Stomach (tissue), 19 donors: ENCODE data around the gene NEUROG2. TPM values are rescaled to one million over a fixed set of nuclear protein-coding genes. Genes with fewer than 3 reads are reported as not detected.
A peak's percentile ranks its signal among the peaks of the same experiment; 100 is the strongest.

Experiments
- DNase-seq, 2 donors: peaks; one replicate each; pipeline versions ENCODE4 v3.0.0 to v3.0.0-alpha.2; 2013 to 2019
- H3K27ac ChIP-seq, 5 donors: fragments of 200-600 bp in 4 of 5; sonication (generic) in 4 of 5; one replicate each; pipeline ENCODE4 v1.5.1; 2013 to 2019; ENCODE audit warnings: mild to moderate bottlenecking in 1 of 5, moderate library complexity in 1 of 5
- H3K27me3 ChIP-seq, 3 donors: fragments of 200-600 bp; sonication (generic); one replicate each; pipeline ENCODE4 v1.5.1; 2017 to 2019; ENCODE audit warnings: mixed run types in 1 of 3
- H3K36me3 ChIP-seq, 4 donors: fragments of 200-600 bp; sonication (generic); 1 replicate in 3 of 4; 2 replicates in 1 of 4; pipeline ENCODE4 v1.5.1; 2016 to 2019
- H3K4me1 ChIP-seq, 4 donors: fragments of 200-600 bp; sonication (generic); one replicate each; pipeline ENCODE4 v1.5.1; 2016 to 2019
- H3K4me3 ChIP-seq, 4 donors: fragments of 200-600 bp; sonication (generic) in 3 of 4; one replicate each; pipeline ENCODE4 v1.5.1; 2016 to 2019; ENCODE audit warnings: mild to moderate bottlenecking in 1 of 4
- H3K9me3 ChIP-seq, 4 donors: fragments of 200-600 bp; sonication (generic); one replicate each; pipeline ENCODE4 v1.5.1; 2016 to 2019
- EP300 ChIP-seq: sonication (generic); formaldehyde crosslinking; IDR thresholded peaks from one replicate; pipeline ENCODE4 v1.6.1; 2017; ENCODE audit warnings: antibody characterized with exemption
- POLR2A ChIP-seq, 4 donors: fragments of 450-650 bp; IDR thresholded peaks; one replicate each; pipeline ENCODE4 v1.6.1; 2016; ENCODE audit warnings: antibody characterized with exemption in 4 of 4, control low read depth in 2 of 4, mild to moderate bottlenecking in 1 of 4, moderate library complexity in 1 of 4
- POLR2AphosphoS5 ChIP-seq, 3 donors: sonication (generic); formaldehyde crosslinking; IDR thresholded peaks; one replicate each; pipeline ENCODE4 v1.6.1; 2016; ENCODE audit warnings: antibody characterized with exemption in 3 of 3
- WGBS, 5 donors: extraction: QIAGEN DNeasy Blood & Tissue Kit in 3 of 5; methylation state at CpG; one replicate each; pipeline versions ENCODE4 v1.1.5 to v1.1.7; 2013 to 2018; 5-methylcytosine and 5-hydroxymethylcytosine counted together
- intact Hi-C: fragments of 100-400 bp; cut with DNase I; formaldehyde crosslinking; loops from one replicate; pipeline ENCODE4 v1.15.1; 2023; ENCODE audit warnings: low total_unique reads
- long read RNA-seq, 10 donors: transcript quantifications; one replicate each; lab custom pipeline, GENCODE V29; 2026
- polyA plus RNA-seq, 3 donors: library from polyadenylated mRNA; stranded (reverse); fragments of 200-250 nt; gene quantifications; one replicate each; pipeline ENCODE4 v1.2.3, GENCODE V29; 2013
- total RNA-seq, 5 donors: library from RNA; depleted of rRNA; stranded (reverse); fragments of >200 nt; gene quantifications; one replicate each; pipeline versions ENCODE4 v1.1.0 to v1.2.3, GENCODE V29; 2014 to 2016
- TF ChIP-seq, protein P1 (sequence below), 7 experiments: fragments of 450-650 bp in 4 of 7; fragments of 200-600 bp in 3 of 7; sonication (generic) in 3 of 7; IDR thresholded peaks; one replicate each; pipeline ENCODE4 v1.5.1; 2016 to 2019; ENCODE audit warnings: antibody characterized with exemption in 7 of 7, control low read depth in 2 of 7, mild to moderate bottlenecking in 1 of 7
- donor health status: healthy with polysubstance abuse.
- donor health status: Bipolar disorder and iron deficiency.
- donor health status: healthy.

Gene NEUROG2
- not detected for total RNA-seq
- polyA plus RNA-seq, result not detected
- long read RNA-seq, donor 1, result 0 reads
- long read RNA-seq, donor 2, result 0 reads
- long read RNA-seq, donor 3, result 0 reads
- long read RNA-seq, donor 4, result 0 reads
- long read RNA-seq, donor 5, result 0 reads
- long read RNA-seq, donor 6, result 0 reads
- long read RNA-seq, donor 7, result 0 reads
- long read RNA-seq, donor 8, result 0 reads
- long read RNA-seq, donor 9, result 0 reads
- long read RNA-seq, donor 10, result 0 reads

DNA sequence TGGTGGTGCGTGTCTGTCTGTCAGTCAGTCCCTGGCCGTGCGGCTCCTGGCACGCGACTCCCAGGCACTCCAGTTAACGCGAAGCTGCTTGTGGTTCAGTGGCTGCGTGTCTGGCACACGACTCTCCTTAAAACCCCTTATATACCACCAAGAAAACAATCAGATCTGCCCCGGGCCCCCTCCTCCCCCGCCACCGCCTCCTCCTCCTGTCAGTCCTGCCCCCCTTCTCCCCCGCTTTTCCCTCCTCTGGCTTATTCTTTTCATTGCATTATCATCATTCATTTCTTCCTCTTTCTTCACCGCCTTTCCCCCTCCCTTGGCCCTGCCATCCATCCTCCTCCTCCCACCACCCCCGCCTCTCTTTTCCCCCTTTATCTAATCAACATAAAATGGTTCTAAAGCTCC is at the start of gene NEUROG2:
Gene NEUROG2, minus strand, starts transcription at position 115 of the 405 bp plus-strand sequence. CDS start 705 bp downstream, outside the sequence.
- H3K9me3 ChIP-seq, result peaks cover 0 to 20% (median 13%) of the 10 kb centered on the region in 4 donors
- peak within 1 kb of the TSS; percentile 42 to 68 (median 56) for H3K4me3 ChIP-seq
- peaks cover 54 to 100% (median 96%) of the 10 kb centered on the region in 3 donors for H3K27me3 ChIP-seq
- TF ChIP-seq EP300 (no peak), POLR2A (IDR thresholded peaks at IDR 0.05) (no peak), POLR2AphosphoS5 (IDR thresholded peaks at IDR 0.05) (no peak)
- TF ChIP-seq, protein P1, sequence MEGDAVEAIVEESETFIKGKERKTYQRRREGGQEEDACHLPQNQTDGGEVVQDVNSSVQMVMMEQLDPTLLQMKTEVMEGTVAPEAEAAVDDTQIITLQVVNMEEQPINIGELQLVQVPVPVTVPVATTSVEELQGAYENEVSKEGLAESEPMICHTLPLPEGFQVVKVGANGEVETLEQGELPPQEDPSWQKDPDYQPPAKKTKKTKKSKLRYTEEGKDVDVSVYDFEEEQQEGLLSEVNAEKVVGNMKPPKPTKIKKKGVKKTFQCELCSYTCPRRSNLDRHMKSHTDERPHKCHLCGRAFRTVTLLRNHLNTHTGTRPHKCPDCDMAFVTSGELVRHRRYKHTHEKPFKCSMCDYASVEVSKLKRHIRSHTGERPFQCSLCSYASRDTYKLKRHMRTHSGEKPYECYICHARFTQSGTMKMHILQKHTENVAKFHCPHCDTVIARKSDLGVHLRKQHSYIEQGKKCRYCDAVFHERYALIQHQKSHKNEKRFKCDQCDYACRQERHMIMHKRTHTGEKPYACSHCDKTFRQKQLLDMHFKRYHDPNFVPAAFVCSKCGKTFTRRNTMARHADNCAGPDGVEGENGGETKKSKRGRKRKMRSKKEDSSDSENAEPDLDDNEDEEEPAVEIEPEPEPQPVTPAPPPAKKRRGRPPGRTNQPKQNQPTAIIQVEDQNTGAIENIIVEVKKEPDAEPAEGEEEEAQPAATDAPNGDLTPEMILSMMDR (IDR thresholded peaks at IDR 0.05), result no peak
- no peak within 1 kb of the TSS for H3K27ac ChIP-seq
- 1 to 2% (median 2%) methylated on average over 13 to 15 of the region's 15 CpGs for WGBS, 5 donors
- no peak for DNase-seq
- peaks cover 36 to 56% (median 44%) of the 10 kb centered on the region in 4 donors for H3K4me1 ChIP-seq
- intact Hi-C loops, result no loop called here
- H3K36me3 ChIP-seq, result no peaks in the 10 kb centered on the region

DNA sequence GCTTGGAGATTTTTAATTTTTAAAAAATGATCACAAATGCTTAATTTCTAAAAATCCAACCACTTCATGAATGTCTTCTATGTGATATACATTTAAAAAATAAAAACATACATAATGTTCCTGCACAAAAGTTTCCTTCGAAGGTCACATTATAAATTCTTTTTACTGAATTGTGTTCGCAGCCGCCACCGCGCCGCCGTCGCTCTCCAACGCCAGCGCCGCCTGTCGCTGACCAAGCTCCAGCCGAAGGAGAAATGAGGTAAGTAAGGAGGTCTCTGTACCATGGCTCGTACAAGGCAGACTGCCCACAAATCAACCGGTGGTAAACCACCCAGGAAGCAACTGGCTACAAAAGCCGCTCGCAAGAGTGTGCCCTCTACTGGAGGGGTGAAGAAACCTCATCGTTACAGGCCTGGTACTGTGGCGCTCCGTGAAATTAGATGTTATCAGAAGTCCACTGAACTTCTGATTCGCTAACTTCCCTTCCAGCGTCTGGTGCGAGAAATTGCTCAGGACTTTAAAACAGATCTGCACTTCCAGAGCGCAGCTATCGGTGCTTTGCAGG is 48.8 kb upstream of the NEUROG2 start:
- intact Hi-C loops, result no loop called here
- Histone ChIP-seq H3K4me1 (no peaks in the 10 kb centered on the region), H3K27ac (no peak overlapping the region), H3K4me3 (no peak overlapping the region), H3K27me3 (no peaks in the 10 kb centered on the region), H3K9me3 (no peaks in the 10 kb centered on the region), H3K36me3 (no peaks in the 10 kb centered on the region)
- WGBS, 5 donors, result 95 to 98% (median 98%) methylated on average over 25 of the region's 25 CpGs
- DNase-seq, result no peak
- no peak for TF ChIP-seq POLR2AphosphoS5 (IDR thresholded peaks at IDR 0.05)
- TF ChIP-seq POLR2A (IDR thresholded peaks at IDR 0.05), result no peak
- no peak for TF ChIP-seq EP300
- TF ChIP-seq, protein P1 (IDR thresholded peaks at IDR 0.05), result no peak

DNA sequence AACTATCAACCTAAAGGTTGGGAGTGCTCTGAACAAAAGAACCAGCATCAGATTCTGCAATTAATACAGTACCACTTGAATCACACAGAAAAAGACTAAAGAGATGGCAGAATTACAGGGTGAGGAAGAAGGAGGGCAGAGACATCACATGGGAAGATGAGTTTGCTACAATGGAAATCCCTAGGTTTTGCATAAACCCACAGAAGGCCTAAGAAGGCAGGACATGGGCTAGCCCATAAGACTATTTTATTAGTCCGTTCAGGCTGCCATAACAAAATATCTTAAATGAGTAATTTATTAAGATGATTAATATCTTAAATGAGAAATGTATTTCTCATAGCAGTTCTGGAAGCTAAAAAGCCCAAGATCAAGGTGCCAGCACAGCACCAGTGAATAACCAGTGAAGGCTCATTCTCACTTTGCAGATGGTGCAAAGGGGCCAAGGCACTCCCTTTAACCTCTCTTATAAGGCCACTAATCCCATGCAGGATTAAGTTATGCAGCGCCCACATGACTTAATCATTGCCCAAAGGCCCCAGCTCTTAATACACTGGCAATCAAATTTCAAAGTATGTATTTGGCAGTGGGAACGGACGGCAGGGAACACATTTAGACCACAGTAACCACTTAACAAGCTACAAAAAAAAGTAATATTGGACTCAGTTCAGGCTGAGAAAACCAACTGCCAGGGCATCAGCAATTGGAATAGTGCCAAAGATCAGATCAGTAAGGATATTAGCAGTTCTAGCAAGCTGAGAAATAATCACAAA is 47.6 kb upstream of the NEUROG2 start:
- intact Hi-C loops, result no loop called here
- no peak for TF ChIP-seq POLR2AphosphoS5 (IDR thresholded peaks at IDR 0.05)
- TF ChIP-seq POLR2A (IDR thresholded peaks at IDR 0.05), result no peak
- TF ChIP-seq, protein P1 (IDR thresholded peaks at IDR 0.05), result no peak
- TF ChIP-seq EP300, result no peak
- H3K4me3 ChIP-seq, result no peak overlapping the region
- H3K9me3 ChIP-seq, result no peaks in the 10 kb centered on the region
- no peak for DNase-seq
- WGBS, 5 donors, result 82 to 95% (median 89%) methylated on average over 4 of the region's 4 CpGs
- H3K27me3 ChIP-seq, result no peaks in the 10 kb centered on the region
- H3K36me3 ChIP-seq, result no peaks in the 10 kb centered on the region
- no peak overlapping the region for H3K27ac ChIP-seq
- H3K4me1 ChIP-seq, result no peaks in the 10 kb centered on the region

DNA sequence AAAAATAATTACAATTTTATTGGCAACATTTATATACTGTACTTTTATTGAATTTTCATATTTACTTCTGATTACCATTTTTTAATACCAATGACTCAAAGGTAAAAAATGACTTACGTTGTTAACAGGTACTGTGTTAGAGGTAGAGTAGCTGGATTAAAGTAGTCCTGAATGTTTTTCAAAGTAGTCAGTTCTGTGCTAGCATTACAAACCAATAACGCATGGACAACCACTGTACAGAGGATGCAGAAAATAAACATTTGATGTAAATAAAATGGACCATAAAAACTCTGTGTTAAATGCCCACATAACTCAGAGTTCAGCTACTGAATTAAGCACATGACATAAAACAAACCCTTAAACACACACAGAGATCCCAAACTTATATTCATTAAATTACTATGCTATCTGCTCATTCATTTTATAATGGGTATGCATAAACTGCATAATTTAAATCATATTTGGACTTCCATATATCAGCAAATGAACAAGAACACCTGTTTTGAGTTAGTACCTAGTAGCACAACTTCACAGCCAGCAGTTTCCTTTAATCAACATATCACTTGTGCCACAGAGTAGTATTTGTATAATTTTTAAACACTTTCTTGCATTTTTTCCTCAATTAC is 46.4 kb upstream of the NEUROG2 start:
- 89 to 96% (median 92%) methylated on average over 2 of the region's 2 CpGs for WGBS, 5 donors
- intact Hi-C loops, result no loop called here
- Histone ChIP-seq H3K4me1 (no peaks in the 10 kb centered on the region), H3K36me3 (peaks cover 0 to 6% (median 0%) of the 10 kb centered on the region in 4 donors), H3K4me3 (no peak overlapping the region), H3K9me3 (no peaks in the 10 kb centered on the region), H3K27me3 (no peaks in the 10 kb centered on the region), H3K27ac (no peak overlapping the region)
- DNase-seq, result no peak
- TF ChIP-seq EP300 (no peak), POLR2AphosphoS5 (IDR thresholded peaks at IDR 0.05) (no peak), POLR2A (IDR thresholded peaks at IDR 0.05) (no peak)
- TF ChIP-seq, protein P1 (IDR thresholded peaks at IDR 0.05), result no peak
